ENCODE measurements around the gene CAT. TPM values are rescaled to one million over a fixed set of nuclear protein-coding genes. Genes with fewer than 3 reads are reported as not detected.

The CAT gene
- total RNA-seq, 1 donor from 2014 or later: 343 TPM

- no peak for DNase-seq (ENCODE audit: low read depth)
Measured at GRCh38 chr11:34495239-34495723, 56.5 kb downstream of the CAT start.

- DNase-seq (ENCODE audit: low read depth): peak; percentile 54
Measured at GRCh38 chr11:34495724-34496377, 57.1 kb downstream of the CAT start.

GRCh38 chr11:34499719-34500500 lies 61.2 kb downstream of the CAT start:
- no peak for DNase-seq (ENCODE audit: low read depth)

GRCh38 chr11:34501500-34501899 lies 62.8 kb downstream of the CAT start:
- DNase-seq (ENCODE audit: low read depth): peak; percentile 98

GRCh38 chr11:34501949-34502348 lies 63.2 kb downstream of the CAT start:
- no peak for DNase-seq (ENCODE audit: low read depth)

- DNase-seq (ENCODE audit: low read depth): peak; percentile 25
Measured at GRCh38 chr11:34502949-34503348, 64.2 kb downstream of the CAT start.

GRCh38 chr11:34505874-34506273 lies 67.1 kb downstream of the CAT start:
- DNase-seq (ENCODE audit: low read depth): no peak

- no peak for DNase-seq (ENCODE audit: low read depth)
Measured at GRCh38 chr11:34507156-34507555, 68.4 kb downstream of the CAT start.

- DNase-seq (ENCODE audit: low read depth): no peak
Measured at GRCh38 chr11:34507610-34508009, 68.9 kb downstream of the CAT start.

GRCh38 chr11:34508524-34508923 lies 69.8 kb downstream of the CAT start:
- DNase-seq (ENCODE audit: low read depth): no peak

- no peak for DNase-seq (ENCODE audit: low read depth)
Measured at GRCh38 chr11:34509336-34509876, 70.7 kb downstream of the CAT start.

- DNase-seq (ENCODE audit: low read depth): no peak
Measured at GRCh38 chr11:34510218-34510617, 71.5 kb downstream of the CAT start.

- no peak for DNase-seq (ENCODE audit: low read depth)
Measured at GRCh38 chr11:34510673-34511072, 71.9 kb downstream of the CAT start.

- peak; percentile 36 for DNase-seq (ENCODE audit: low read depth)
Measured at GRCh38 chr11:34512840-34513681, 74.3 kb downstream of the CAT start.

GRCh38 chr11:34513682-34514449 lies 75.1 kb downstream of the CAT start, which contains the start of gene ELF5:
TSS of gene ELF5 (minus strand) at chr11:34513794. CDS start at chr11:34505749, 8,045 bp downstream.
- DNase-seq (ENCODE audit: low read depth): no peak

GRCh38 chr11:34514597-34514996 lies 75.9 kb downstream of the CAT start:
- DNase-seq (ENCODE audit: low read depth): no peak

GRCh38 chr11:34516247-34517040 lies 77.7 kb downstream of the CAT start:
- no peak for DNase-seq (ENCODE audit: low read depth)

GRCh38 chr11:34519595-34520235 lies 81.0 kb downstream of the CAT start:
- no peak for DNase-seq (ENCODE audit: low read depth)

- no peak for DNase-seq (ENCODE audit: low read depth)
Measured at GRCh38 chr11:34521265-34521664, 82.5 kb downstream of the CAT start.
